HCT116 (cell line): Measurements from ENCODE around the gene GIMAP6.

ENCODE experiments used
- CEBPB ChIP-seq: IDR thresholded peaks from 2 replicates; pipeline ENCODE4 v1.6.1; 2012; ENCODE audit warnings: low read depth
- EZH2 ChIP-seq: fragments of 200-600 bp; sonication (generic); IDR thresholded peaks from 2 replicates; pipeline ENCODE4 v1.6.1; 2017; ENCODE audit warnings: antibody characterized with exemption, mixed run types
- EZH2phosphoT487 ChIP-seq: fragments of 200-600 bp; IDR thresholded peaks from 2 replicates; pipeline ENCODE4 v1.6.1; 2018; ENCODE audit warnings: antibody characterized with exemption, borderline replicate concordance
- JUND ChIP-seq: IDR thresholded peaks from 2 replicates; pipeline ENCODE4 v1.6.1; 2012
- RAD21 ChIP-seq: IDR thresholded peaks from 2 replicates; pipeline ENCODE4 v1.6.1; 2012; ENCODE audit warnings: low read depth, mild to moderate bottlenecking
- SRF ChIP-seq: IDR thresholded peaks from 2 replicates; pipeline ENCODE4 v1.6.1; 2012; ENCODE audit warnings: low read depth
- ZFX ChIP-seq: fragments of 450-650 bp; IDR thresholded peaks from 2 replicates; pipeline ENCODE4 v1.6.1; 2017
- TF ChIP-seq, protein P1 (sequence below), 3 experiments: fragments of 200-600 bp in 1 of 3; sonication (generic) in 1 of 3; IDR thresholded peaks in 2 of 3; conservative IDR thresholded peaks in 1 of 3; 2 replicates each; pipeline ENCODE4 v1.5.1; 2012 to 2017; ENCODE audit warnings: low read depth in 2 of 3, low read length in 2 of 3, antibody characterized with exemption in 1 of 3, borderline replicate concordance in 1 of 3, control low read depth in 1 of 3, mild to moderate bottlenecking in 1 of 3, mixed read lengths in 1 of 3, mixed run types in 1 of 3, moderate library complexity in 1 of 3; ENCODE audit not compliant: insufficient read depth in 1 of 3
- TF ChIP-seq, protein P2 (sequence below): IDR thresholded peaks from 2 replicates; pipeline ENCODE4 v1.6.1; 2011; ENCODE audit warnings: mild to moderate bottlenecking, low read length, moderate library complexity; ENCODE audit not compliant: insufficient replicate concordance; ENCODE audit errors: extremely low read depth

DNA sequence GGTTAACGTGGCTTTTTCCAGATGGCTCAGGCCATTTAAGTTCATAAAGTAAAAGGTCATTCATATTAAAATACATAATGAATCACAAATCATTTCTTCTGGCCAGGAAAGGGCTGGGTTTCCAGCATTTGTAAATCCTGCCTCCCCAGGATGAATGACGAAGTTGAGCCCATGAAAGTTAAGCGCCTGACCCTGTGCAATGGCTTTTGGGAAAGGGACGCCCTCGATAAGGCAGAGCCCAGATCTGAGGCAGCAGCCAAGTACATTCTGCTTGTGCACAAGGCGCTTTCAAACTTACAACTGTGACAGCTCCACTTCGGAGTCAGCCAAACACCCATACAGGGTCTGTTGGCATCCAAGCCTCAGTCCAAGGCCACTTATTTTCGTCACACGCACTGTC, 2.8 kb downstream of the GIMAP6 start:
- TF ChIP-seq, protein P1, sequence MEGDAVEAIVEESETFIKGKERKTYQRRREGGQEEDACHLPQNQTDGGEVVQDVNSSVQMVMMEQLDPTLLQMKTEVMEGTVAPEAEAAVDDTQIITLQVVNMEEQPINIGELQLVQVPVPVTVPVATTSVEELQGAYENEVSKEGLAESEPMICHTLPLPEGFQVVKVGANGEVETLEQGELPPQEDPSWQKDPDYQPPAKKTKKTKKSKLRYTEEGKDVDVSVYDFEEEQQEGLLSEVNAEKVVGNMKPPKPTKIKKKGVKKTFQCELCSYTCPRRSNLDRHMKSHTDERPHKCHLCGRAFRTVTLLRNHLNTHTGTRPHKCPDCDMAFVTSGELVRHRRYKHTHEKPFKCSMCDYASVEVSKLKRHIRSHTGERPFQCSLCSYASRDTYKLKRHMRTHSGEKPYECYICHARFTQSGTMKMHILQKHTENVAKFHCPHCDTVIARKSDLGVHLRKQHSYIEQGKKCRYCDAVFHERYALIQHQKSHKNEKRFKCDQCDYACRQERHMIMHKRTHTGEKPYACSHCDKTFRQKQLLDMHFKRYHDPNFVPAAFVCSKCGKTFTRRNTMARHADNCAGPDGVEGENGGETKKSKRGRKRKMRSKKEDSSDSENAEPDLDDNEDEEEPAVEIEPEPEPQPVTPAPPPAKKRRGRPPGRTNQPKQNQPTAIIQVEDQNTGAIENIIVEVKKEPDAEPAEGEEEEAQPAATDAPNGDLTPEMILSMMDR (IDR thresholded peaks at IDR 0.05 in 2 of 3, conservative IDR thresholded peaks at IDR 0.05 in 1 of 3; ENCODE audit: borderline replicate concordance in 1 of 3, insufficient read depth in 1 of 3, low read depth in 2 of 3, low read length in 2 of 3), result no peak
- TF ChIP-seq EZH2 (no peak), CEBPB (no peak), JUND (no peak), EZH2phosphoT487 (no peak), ZFX (no peak), SRF (no peak), RAD21 (no peak)
- TF ChIP-seq, protein P2, sequence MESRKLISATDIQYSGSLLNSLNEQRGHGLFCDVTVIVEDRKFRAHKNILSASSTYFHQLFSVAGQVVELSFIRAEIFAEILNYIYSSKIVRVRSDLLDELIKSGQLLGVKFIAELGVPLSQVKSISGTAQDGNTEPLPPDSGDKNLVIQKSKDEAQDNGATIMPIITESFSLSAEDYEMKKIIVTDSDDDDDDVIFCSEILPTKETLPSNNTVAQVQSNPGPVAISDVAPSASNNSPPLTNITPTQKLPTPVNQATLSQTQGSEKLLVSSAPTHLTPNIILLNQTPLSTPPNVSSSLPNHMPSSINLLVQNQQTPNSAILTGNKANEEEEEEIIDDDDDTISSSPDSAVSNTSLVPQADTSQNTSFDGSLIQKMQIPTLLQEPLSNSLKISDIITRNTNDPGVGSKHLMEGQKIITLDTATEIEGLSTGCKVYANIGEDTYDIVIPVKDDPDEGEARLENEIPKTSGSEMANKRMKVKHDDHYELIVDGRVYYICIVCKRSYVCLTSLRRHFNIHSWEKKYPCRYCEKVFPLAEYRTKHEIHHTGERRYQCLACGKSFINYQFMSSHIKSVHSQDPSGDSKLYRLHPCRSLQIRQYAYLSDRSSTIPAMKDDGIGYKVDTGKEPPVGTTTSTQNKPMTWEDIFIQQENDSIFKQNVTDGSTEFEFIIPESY, result no peak
